HepG2 (cell line): ENCODE measurements around the gene RHOBTB1. TPM values are rescaled to one million over a fixed set of nuclear protein-coding genes. Genes with fewer than 3 reads are reported as not detected.

Experiments
- ATAC-seq: fragments of 200-7000 bp; cut with Tn5 transposase; 3 replicates; pipeline ENCODE4 v1.9.1; 2020; ENCODE audit warnings: mild to moderate bottlenecking, moderate library complexity
- BruUV-seq: library from RNA; stranded (reverse); fragments of 400-500 nt; replicated peaks from 2 replicates; lab custom pipeline; 2021; lab: Mats Ljungman, UMichigan
- CTCF ChIA-PET: fragments of 300-600 bp; formaldehyde crosslinking; extraction: SDS; loops from one replicate; lab custom pipeline; 2021; ENCODE audit warnings: low total read pairs, inconsistent platforms, low intra/inter-chr PET ratio; lab: Yijun Ruan, JAX
- POLR2A ChIA-PET: fragments of 350-600 bp; sonication (Branson Sonifier 250); formaldehyde crosslinking; loops from one replicate; lab custom pipeline; 2020; ENCODE audit warnings: antibody characterized with exemption, inconsistent platforms; lab: Yijun Ruan, JAX
- DNase-seq: peaks from one replicate; pipeline ENCODE4 v3.0.0-alpha.2; 2015; ENCODE audit warnings: low spot score
- FAIRE-seq: peaks from 3 replicates; lab custom pipeline; 2011; peaks lifted over from hg19 to GRCh38; lab: Jason Lieb, UNC
- H2AFZ ChIP-seq: one replicate; pipeline ENCODE4 v1.6.1; 2011; ENCODE audit warnings: low read length, inconsistent platforms
- H3K27ac ChIP-seq: fragments of 300-600 bp; 3 replicates; pipeline ENCODE4 v1.8.0; 2011; ENCODE audit warnings: mixed run types, mild to moderate bottlenecking, mixed read lengths, low read length, inconsistent platforms; ENCODE audit not compliant: insufficient read depth; ENCODE audit errors: extremely low read length
- H3K27me3 ChIP-seq, 2 experiments: fragments of 200-600 bp in 1 of 2; 2 replicates in 1 of 2; 3 replicates in 1 of 2; pipeline versions ENCODE4 v1.6.0 to v1.8.0; 2011; ENCODE audit warnings: low read length in 2 of 2, mild to moderate bottlenecking in 2 of 2, moderate library complexity in 2 of 2, inconsistent platforms in 1 of 2; ENCODE audit not compliant: insufficient read depth in 2 of 2, control insufficient read depth in 1 of 2
- H3K36me3 ChIP-seq, 2 experiments: fragments of 200-600 bp in 1 of 2; replicated peaks in 1 of 2; 2 replicates in 1 of 2; 3 replicates in 1 of 2; pipeline versions ENCODE4 v1.5.1 to v1.8.0; 2011; ENCODE audit warnings: low read length in 2 of 2, inconsistent platforms in 1 of 2; ENCODE audit not compliant: insufficient read depth in 2 of 2, control insufficient read depth in 1 of 2
- H3K4me1 ChIP-seq: 2 replicates; pipeline ENCODE4 v1.5.1; 2012; ENCODE audit warnings: low read length, inconsistent platforms; ENCODE audit not compliant: insufficient read depth
- H3K4me2 ChIP-seq: 2 replicates; pipeline ENCODE4 v1.6.0; 2011; ENCODE audit warnings: low read depth, low read length, inconsistent platforms
- H3K4me3 ChIP-seq, 3 experiments: fragments of 200-600 bp in 1 of 3; sonication (generic), shearing (Covaris generic) in 1 of 3; replicated peaks in 1 of 3; 2 replicates each; pipeline ENCODE4 v1.5.1; 2011 to 2016; ENCODE audit warnings: low read length in 3 of 3, inconsistent platforms in 2 of 3, low read depth in 2 of 3, mild to moderate bottlenecking in 2 of 3, control low read depth in 1 of 3, mixed read lengths in 1 of 3; ENCODE audit not compliant: insufficient read depth in 1 of 3
- H3K79me2 ChIP-seq: one replicate; pipeline ENCODE4 v1.6.1; 2011; ENCODE audit warnings: low read length, inconsistent platforms; ENCODE audit not compliant: insufficient read depth
- H3K9ac ChIP-seq: 2 replicates; pipeline ENCODE4 v1.6.0; 2011; ENCODE audit warnings: mild to moderate bottlenecking, low read depth, low read length, inconsistent platforms; ENCODE audit not compliant: insufficient read depth
- H3K9me3 ChIP-seq: 2 replicates; pipeline ENCODE4 v1.5.1; 2012; ENCODE audit warnings: mild to moderate bottlenecking, low read length
- H4K20me1 ChIP-seq: 2 replicates; pipeline ENCODE4 v1.6.0; 2011; ENCODE audit warnings: inconsistent platforms, mild to moderate bottlenecking, low read length, moderate library complexity; ENCODE audit not compliant: insufficient read depth
- ATF5 ChIP-seq: sonication (generic); formaldehyde crosslinking; IDR thresholded peaks from 2 replicates; pipeline ENCODE4 v1.4.0; 2020; ENCODE audit warnings: mild to moderate bottlenecking, low read depth, missing genetic modification reagents
- CBX5 ChIP-seq: sonication (generic); formaldehyde crosslinking; IDR thresholded peaks from 2 replicates; pipeline ENCODE4 v1.4.0; 2020; ENCODE audit warnings: missing genetic modification reagents, borderline replicate concordance
- DMTF1 ChIP-seq: sonication (generic); formaldehyde crosslinking; IDR thresholded peaks from 2 replicates; pipeline ENCODE4 v1.4.0; 2020; ENCODE audit warnings: mild to moderate bottlenecking, missing genetic modification reagents
- DZIP1 ChIP-seq: sonication (generic); formaldehyde crosslinking; IDR thresholded peaks from 2 replicates; pipeline ENCODE4 v1.5.0; 2020; ENCODE audit warnings: mild to moderate bottlenecking, missing genetic modification reagents
- GATA4 ChIP-seq: sonication (generic); IDR thresholded peaks from 2 replicates; pipeline ENCODE4 v1.6.1; 2016; ENCODE audit warnings: antibody characterized with exemption, low read depth, borderline replicate concordance
- SRSF4 ChIP-seq: fragments of 200-400 bp; formaldehyde crosslinking; IDR thresholded peaks from one replicate; pipeline ENCODE4 v1.6.1; 2018; ENCODE audit warnings: mild to moderate bottlenecking, low read depth, low read length, moderate library complexity; ENCODE audit not compliant: poor library complexity, severe bottlenecking
- TOPORS ChIP-seq: sonication (generic); formaldehyde crosslinking; IDR thresholded peaks from 2 replicates; pipeline ENCODE4 v1.8.0; 2023; ENCODE audit warnings: mild to moderate bottlenecking, missing genetic modification reagents
- ZBTB7A ChIP-seq: sonication (generic); formaldehyde crosslinking; IDR thresholded peaks from 2 replicates; pipeline ENCODE4 v1.8.0; 2022; ENCODE audit warnings: mild to moderate bottlenecking, missing genetic modification reagents
- ZFP90 ChIP-seq: sonication (generic); formaldehyde crosslinking; IDR thresholded peaks from 2 replicates; pipeline ENCODE4 v1.8.0; 2022; ENCODE audit warnings: missing genetic modification reagents, mild to moderate bottlenecking, inconsistent platforms, borderline replicate concordance
- ZNF33B ChIP-seq: sonication (generic); formaldehyde crosslinking; IDR thresholded peaks from 2 replicates; pipeline ENCODE4 v1.5.1; 2020; ENCODE audit warnings: mild to moderate bottlenecking, missing genetic modification reagents
- ZNF510 ChIP-seq: sonication (generic); formaldehyde crosslinking; IDR thresholded peaks from 2 replicates; pipeline ENCODE4 v1.4.0; 2020; ENCODE audit warnings: low read depth, mild to moderate bottlenecking, missing genetic modification reagents
- ZNF660 ChIP-seq: sonication (generic); formaldehyde crosslinking; IDR thresholded peaks from 2 replicates; pipeline ENCODE4 v1.5.1; 2020; ENCODE audit warnings: mild to moderate bottlenecking, low read depth, missing genetic modification reagents, borderline replicate concordance
- ZNF737 ChIP-seq: sonication (generic); formaldehyde crosslinking; IDR thresholded peaks from 2 replicates; pipeline ENCODE4 v1.5.0; 2020; ENCODE audit warnings: missing genetic modification reagents, mild to moderate bottlenecking, borderline replicate concordance
- WGBS: methylation state at CpG from one replicate; pipeline ENCODE4 v1.1.6; 2017; ENCODE audit warnings: low lambda C conversion rate; 5-methylcytosine and 5-hydroxymethylcytosine counted together
- in situ Hi-C: cut with HindIII; loops from 2 replicates; pipeline ENCODE4 v1.10.0; 2017; ENCODE audit warnings: low pct_unique_long_range_greater_than_20kb; ENCODE audit not compliant: extremely low pct_ligation_motif_present
- intact Hi-C: fragments of 100-400 bp; cut with micrococcal nuclease; formaldehyde crosslinking; loops from one replicate; pipeline ENCODE4 v1.10.0; 2022; ENCODE audit not compliant: unreplicated experiment
- polyA plus RNA-seq, 8 experiments: library from polyadenylated mRNA; depleted of rRNA in 3 of 8; stranded (reverse) in 7 of 8; unstranded in 1 of 8; fragments of >200 nt; fragmentation: Illumina TruSeq in 4 of 8; extraction: Trizol in 4 of 8; gene quantifications; 2 replicates each; pipeline versions ENCODE4 v1.2.1 to v1.2.3, GENCODE V29; 2011 to 2016; ENCODE audit warnings: low read depth in 4 of 8, missing spikeins in 1 of 8, mixed read lengths in 1 of 8; ENCODE audit not compliant: insufficient read depth in 1 of 8
- total RNA-seq, 5 experiments: library from RNA; depleted of rRNA; stranded (reverse); fragments of >200 nt; fragmentation: Illumina TruSeq; extraction: Trizol; gene quantifications; 2 replicates each; pipeline ENCODE4 v1.2.3, GENCODE V29; 2016; ENCODE audit warnings: low read depth in 1 of 5

The RHOBTB1 gene
- total and polyA plus RNA-seq, 2 of the 13 experiments (the other 11 are each of a cell fraction or from before 2014, with no cell fraction given) = 18.8 to 59.5 TPM

- no peaks in the 10 kb centered on the region for H4K20me1 ChIP-seq
- FAIRE-seq (no peak), ATAC-seq (no peak), DNase-seq (no peak)
- in situ Hi-C loops = no loop called here
- no peaks in the 10 kb centered on the region for H3K9me3 ChIP-seq
- ChIA-PET CTCF (no interaction called here), POLR2A (interaction anchor here (1.2 kb wide), 1 partner anchor 27 kb away, joined by 3 read pairs; no protein-coding TSS in a partner anchor)
- peaks cover 4% of the 10 kb centered on the region for H3K4me1 ChIP-seq
- H3K27ac ChIP-seq = no peak overlapping the region
- WGBS = 92% methylated on average over 3 of the region's 3 CpGs
- no peaks in the 10 kb centered on the region for H3K27me3 ChIP-seq
- no peak overlapping the region for H3K4me2 ChIP-seq
- no TSS peak for BruUV-seq
- no peak overlapping the region for H3K9ac ChIP-seq
- H3K36me3 ChIP-seq = peaks cover 2 to 6% of the 10 kb centered on the region in 2 experiments; a peak in 1 of 5 replicates
- no peak overlapping the region for H2AFZ ChIP-seq
- no peaks in the 10 kb centered on the region for H3K79me2 ChIP-seq
- no peak overlapping the region for H3K4me3 ChIP-seq
- TF ChIP-seq DMTF1 (CRISPR knock-in tag) (no peak), GATA4 (no peak), ZNF737 (CRISPR knock-in tag) (no peak), ZFP90 (CRISPR knock-in tag) (no peak), ZNF510 (CRISPR knock-in tag) (no peak), ZNF660 (no peak), CBX5 (CRISPR knock-in tag) (no peak), TOPORS (no peak), ZNF33B (no peak), ATF5 (CRISPR knock-in tag) (no peak), SRSF4 (no peak), ZBTB7A (CRISPR knock-in tag) (no peak), DZIP1 (CRISPR knock-in tag) (no peak)
- TF ChIP-seq, all 625 proteins: peak for 0
- intact Hi-C loops = no loop called here
Measured at GRCh38 chr10:60950300-60950699, 6.3 kb upstream of the RHOBTB1 start.
